GM12872 (cell line): Measurements from ENCODE around the gene RPL22L1.

ENCODE experiments used
- CTCF ChIP-seq: IDR thresholded peaks from 3 replicates; pipeline ENCODE4 v1.5.1; 2011; ENCODE audit warnings: low read depth, mild to moderate bottlenecking, low read length, moderate library complexity; ENCODE audit not compliant: insufficient read depth

Gene RPL22L1

GRCh38 chr3:170829546-170830272 lies 40.3 kb downstream of the RPL22L1 start:
- TF ChIP-seq CTCF: no peak

GRCh38 chr3:170826047-170826446 lies 43.9 kb downstream of the RPL22L1 start:
- no peak for TF ChIP-seq CTCF

GRCh38 chr3:170816841-170817240 lies 53.2 kb downstream of the RPL22L1 start:
- TF ChIP-seq CTCF: no peak

- no peak for TF ChIP-seq CTCF
These were observed 53.7 kb downstream of the RPL22L1 start for GRCh38 chr3:170816341-170816740.

GRCh38 chr3:170815936-170816335 lies 54.1 kb downstream of the RPL22L1 start:
- TF ChIP-seq CTCF: no peak

- TF ChIP-seq CTCF: no peak
These were observed 54.7 kb downstream of the RPL22L1 start for GRCh38 chr3:170815340-170815739.
